ENCODE measurements around the gene LYST.

GRCh38 chr1:235885655-235886262, 19.1 kb upstream of the LYST start:
- TF ChIP-seq GATA3 (IDR thresholded peaks at IDR 0.05; ENCODE audit: low read depth, low read length) (no peak), GATA2 (IDR thresholded peaks at IDR 0.05; ENCODE audit: low read depth, low read length) (no peak)
